ENCODE measurements around the gene RAB11FIP5. TPM values are rescaled to one million over a fixed set of nuclear protein-coding genes. Genes with fewer than 3 reads are reported as not detected.

Gene RAB11FIP5
- total and polyA plus RNA-seq, 2 donors (not counting 3 experiments of a cell fraction or from before 2014, with no cell fraction given) = 36.6 to 47.0 TPM

GRCh38 chr2:73100956-73101355, 11.8 kb downstream of the RAB11FIP5 start:
- H3K9ac ChIP-seq (replicated peaks; ENCODE audit: extremely low read depth, insufficient read depth, low read length) = no peak overlapping the region
- no peak overlapping the region for H3K4me3 ChIP-seq (replicated peaks in 1 of 3; ENCODE audit: insufficient read depth in 1 of 3, low read depth in 1 of 3, low read length in 3 of 3)
- H2AFZ ChIP-seq (ENCODE audit: low read depth, low read length) = no peak overlapping the region
- ChIA-PET CTCF (no interaction called here), POLR2A (interaction anchor here (0.7 to 1.0 kb wide), 2 partner anchors 12 to 32 kb away, joined by 4 to 11 read pairs; no protein-coding TSS in a partner anchor)
- H3K4me2 ChIP-seq (ENCODE audit: insufficient read depth, low read length) = no peak overlapping the region
- peaks cover 2% of the 10 kb centered on the region for H4K20me1 ChIP-seq (replicated peaks; ENCODE audit: control insufficient read depth, extremely low read depth, insufficient read depth, low read length)
- DNase-seq (ENCODE audit: low read depth, low spot score) (no peak), FAIRE-seq (peak; percentile 12)
- dilution Hi-C loops (cut with MboI; ENCODE audit: extremely low pct_ligation_motif_present, low sequenced_read_pairs) = no loop called here
- peaks cover 89% of the 10 kb centered on the region for H3K79me2 ChIP-seq (ENCODE audit: control insufficient read depth, insufficient read depth, low read length)
- no peaks in the 10 kb centered on the region for H3K9me1 ChIP-seq (replicated peaks; ENCODE audit: control insufficient read depth, extremely low read depth, insufficient read depth, low read length)
- peaks cover 0 to 7% of the 10 kb centered on the region in 2 experiments for H3K36me3 ChIP-seq (ENCODE audit: control insufficient read depth in 2 of 2, extremely low read depth in 1 of 2, insufficient read depth in 2 of 2, low read length in 2 of 2)
- peaks cover 21% of the 10 kb centered on the region for H3K4me1 ChIP-seq (ENCODE audit: control insufficient read depth, extremely low read depth, insufficient read depth, low read length)
- no peaks in the 10 kb centered on the region for H3K9me3 ChIP-seq (replicated peaks; ENCODE audit: control insufficient read depth, insufficient read depth, low read length)
- H3K27me3 ChIP-seq (ENCODE audit: control insufficient read depth in 2 of 2, insufficient read depth in 2 of 2, low read length in 2 of 2) = no peaks in the 10 kb centered on the region
- H3K27ac ChIP-seq (ENCODE audit: insufficient read depth, low read depth, low read length) = no peak overlapping the region
- no peak for TF ChIP-seq EZH2 (IDR thresholded peaks at IDR 0.05; ENCODE audit: borderline replicate concordance, low read depth, low read length, severe bottlenecking)
- TF ChIP-seq FOS (IDR thresholded peaks at IDR 0.05; ENCODE audit: borderline replicate concordance, insufficient read depth, low read length) = no peak
- no peak for TF ChIP-seq POLR2AphosphoS5 (IDR thresholded peaks at IDR 0.05; ENCODE audit: insufficient read depth, low read depth, low read length)
- TF ChIP-seq MAX (IDR thresholded peaks at IDR 0.05; ENCODE audit: insufficient read depth, insufficient read length) = no peak
- TF ChIP-seq GATA2 (IDR thresholded peaks at IDR 0.05; ENCODE audit: insufficient read depth, insufficient read length, low read depth, low read length) = no peak
- no peak for TF ChIP-seq MYC (IDR thresholded peaks at IDR 0.05; ENCODE audit: low read depth, low read length)
- intact Hi-C loops (cut with micrococcal nuclease) = no loop called here
- no TSS peak for BruUV-seq (replicated peaks)

GRCh38 chr2:73099486-73099885, 13.3 kb downstream of the RAB11FIP5 start:
- no peaks in the 10 kb centered on the region for H3K9me3 ChIP-seq (replicated peaks; ENCODE audit: control insufficient read depth, insufficient read depth, low read length)
- dilution Hi-C loops (cut with MboI; ENCODE audit: extremely low pct_ligation_motif_present, low sequenced_read_pairs) (no loop called here), intact Hi-C loops (cut with micrococcal nuclease) (no loop called here)
- H3K79me2 ChIP-seq (ENCODE audit: control insufficient read depth, insufficient read depth, low read length) = peaks cover 90% of the 10 kb centered on the region
- peaks cover 0 to 3% of the 10 kb centered on the region in 2 experiments for H3K36me3 ChIP-seq (ENCODE audit: control insufficient read depth in 2 of 2, extremely low read depth in 1 of 2, insufficient read depth in 2 of 2, low read length in 2 of 2)
- H3K9me1 ChIP-seq (replicated peaks; ENCODE audit: control insufficient read depth, extremely low read depth, insufficient read depth, low read length) = no peaks in the 10 kb centered on the region
- H3K27ac ChIP-seq (ENCODE audit: insufficient read depth, low read depth, low read length) = no peak overlapping the region
- no TSS peak for BruUV-seq (replicated peaks)
- no peaks in the 10 kb centered on the region for H3K27me3 ChIP-seq (ENCODE audit: control insufficient read depth in 2 of 2, insufficient read depth in 2 of 2, low read length in 2 of 2)
- peaks cover 21% of the 10 kb centered on the region for H3K4me1 ChIP-seq (ENCODE audit: control insufficient read depth, extremely low read depth, insufficient read depth, low read length)
- TF ChIP-seq POLR2A (IDR thresholded peaks at IDR 0.05; ENCODE audit: low read depth, low read length) = no peak
- TF ChIP-seq CTCF (IDR thresholded peaks at IDR 0.05; ENCODE audit: extremely low read depth in 1 of 2, insufficient read depth in 1 of 2, low read depth in 1 of 2, low read length in 2 of 2) = no peak
- TF ChIP-seq MYC (IDR thresholded peaks at IDR 0.05; ENCODE audit: low read depth, low read length) = no peak
- TF ChIP-seq MAX (IDR thresholded peaks at IDR 0.05; ENCODE audit: insufficient read depth, insufficient read length) = no peak
- no peak for TF ChIP-seq EZH2 (IDR thresholded peaks at IDR 0.05; ENCODE audit: borderline replicate concordance, low read depth, low read length, severe bottlenecking)
- no peak for TF ChIP-seq JUN (IDR thresholded peaks at IDR 0.05; ENCODE audit: borderline replicate concordance, insufficient read depth, insufficient read length, low read depth)
- TF ChIP-seq FOS (IDR thresholded peaks at IDR 0.05; ENCODE audit: borderline replicate concordance, insufficient read depth, low read length) = no peak
- no peak for TF ChIP-seq POLR2AphosphoS5 (IDR thresholded peaks at IDR 0.05; ENCODE audit: insufficient read depth, low read depth, low read length)
- no peak for TF ChIP-seq GATA2 (IDR thresholded peaks at IDR 0.05; ENCODE audit: insufficient read depth, insufficient read length, low read depth, low read length)
- CTCF ChIA-PET = interaction anchor here (0.8 to 1.5 kb wide), 3 partner anchors 11 to 78 kb away, joined by 3 to 5 read pairs (median 3); no protein-coding TSS in a partner anchor
- POLR2A ChIA-PET = interaction anchor here (0.7 kb wide), 1 partner anchor 51 kb away, joined by 3 read pairs; no protein-coding TSS in a partner anchor
- H2AFZ ChIP-seq (ENCODE audit: low read depth, low read length) = no peak overlapping the region
- no peak overlapping the region for H3K9ac ChIP-seq (replicated peaks; ENCODE audit: extremely low read depth, insufficient read depth, low read length)
- no peak overlapping the region for H3K4me3 ChIP-seq (replicated peaks in 1 of 3; ENCODE audit: insufficient read depth in 1 of 3, low read depth in 1 of 3, low read length in 3 of 3)
- H4K20me1 ChIP-seq (replicated peaks; ENCODE audit: control insufficient read depth, extremely low read depth, insufficient read depth, low read length) = peaks cover 2% of the 10 kb centered on the region
- no peak overlapping the region for H3K4me2 ChIP-seq (ENCODE audit: insufficient read depth, low read length)
- DNase-seq (ENCODE audit: low read depth, low spot score) (no peak), FAIRE-seq (no peak)
